CD4-positive, alpha-beta T cell treated with Interleukin-10 for 1 hour (primary cell): ENCODE results near the gene PFKP.

Experiments used
- DNase-seq: peaks from one replicate; pipeline ENCODE4 v3.0.0-alpha.2; 2020

PFKP gene

DNA sequence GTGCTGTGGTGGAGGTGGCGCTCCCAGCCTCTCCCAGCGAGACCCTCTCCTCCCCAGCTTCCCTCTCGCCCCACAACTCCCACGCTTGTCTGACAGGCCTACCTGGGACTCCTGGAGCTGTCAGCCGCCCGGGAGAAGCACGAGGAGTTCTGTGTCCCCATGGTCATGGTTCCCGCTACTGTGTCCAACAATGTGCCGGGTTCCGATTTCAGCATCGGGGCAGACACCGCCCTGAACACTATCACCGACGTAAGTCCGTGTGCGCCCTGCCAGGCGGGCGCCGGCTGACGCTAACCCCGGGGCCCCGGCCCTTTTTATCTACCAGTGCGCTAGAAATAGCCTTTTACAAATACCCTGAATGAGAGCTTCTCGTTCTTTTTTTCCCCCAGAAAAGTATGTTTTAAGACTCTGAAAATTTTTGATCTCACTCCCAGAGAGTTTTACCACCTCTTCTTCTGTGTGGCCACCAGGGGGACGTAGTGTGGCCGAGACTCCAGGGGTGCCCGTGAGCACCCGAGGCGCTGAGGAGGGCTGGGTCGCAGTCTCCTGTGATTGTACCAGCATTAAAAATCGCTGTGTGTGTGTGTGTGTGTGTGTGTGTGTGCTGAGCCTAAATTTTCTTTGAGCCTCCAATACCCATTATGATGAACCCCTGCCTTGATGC, 52.6 kb downstream of the PFKP start:
- DNase-seq: no peak

DNA sequence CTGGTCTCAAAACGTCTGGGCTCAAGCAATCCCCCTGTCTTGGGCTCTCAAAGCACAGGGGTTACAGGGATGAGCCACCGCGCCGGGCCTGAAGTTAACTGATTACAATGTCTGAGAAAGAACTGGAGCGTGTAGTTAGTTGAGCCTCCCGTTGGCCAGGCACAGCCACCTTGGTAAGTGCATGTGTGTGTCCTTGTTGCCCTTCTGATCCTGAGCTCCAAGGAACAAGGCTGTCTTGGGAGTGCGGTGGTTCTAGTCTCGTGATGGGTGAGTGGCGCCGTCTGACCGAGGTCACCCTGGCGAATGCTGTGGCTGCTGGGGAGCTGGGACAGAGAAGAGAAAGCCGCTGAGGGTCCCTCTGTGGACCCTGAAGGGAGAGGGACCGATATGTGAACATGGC, 54.7 kb downstream of the PFKP start:
- DNase-seq: no peak

GRCh38 chr10:3122486-3123205, 55.3 kb downstream of the PFKP start:
- no peak for DNase-seq

DNA sequence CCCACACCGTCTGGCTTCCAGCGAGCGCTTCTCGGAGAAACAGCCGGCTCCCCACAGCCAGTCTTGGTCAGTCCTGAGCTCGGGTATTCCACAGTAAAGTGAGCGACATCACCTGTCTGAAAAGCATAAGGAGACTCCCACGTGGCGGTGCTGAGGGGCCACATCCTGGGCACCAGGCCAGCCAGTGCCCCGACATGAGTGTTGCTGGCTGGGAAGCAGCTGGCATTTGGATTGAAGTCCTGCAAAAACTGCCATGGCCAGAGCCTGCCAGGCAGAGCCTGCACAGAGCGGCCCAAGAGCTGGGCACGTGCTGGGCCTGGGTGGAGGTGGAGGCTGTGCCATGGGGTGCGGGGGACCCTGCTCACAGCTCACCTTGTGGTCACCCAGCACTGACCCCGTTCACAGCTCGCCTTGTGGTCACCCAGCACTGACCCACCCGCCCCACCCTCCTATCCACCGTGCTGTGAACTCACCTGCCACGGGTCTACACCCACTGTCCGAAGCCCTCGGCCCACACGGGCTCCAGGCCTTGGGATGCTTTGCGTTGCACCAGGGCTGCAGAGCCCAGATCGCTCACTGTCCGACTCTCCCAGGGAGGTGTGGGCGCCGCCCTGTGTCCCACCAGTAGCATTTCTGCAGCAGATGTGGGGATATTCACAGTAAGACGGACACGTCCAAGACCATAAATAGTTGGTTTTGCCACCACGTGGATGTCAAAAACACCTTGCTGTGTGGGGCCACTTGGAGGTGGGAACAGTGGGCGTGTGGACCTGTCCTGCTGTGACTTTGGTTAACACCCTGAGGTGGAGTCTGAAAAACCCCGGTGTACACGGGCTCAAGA, 56.4 kb downstream of the PFKP start:
- DNase-seq: no peak

DNA sequence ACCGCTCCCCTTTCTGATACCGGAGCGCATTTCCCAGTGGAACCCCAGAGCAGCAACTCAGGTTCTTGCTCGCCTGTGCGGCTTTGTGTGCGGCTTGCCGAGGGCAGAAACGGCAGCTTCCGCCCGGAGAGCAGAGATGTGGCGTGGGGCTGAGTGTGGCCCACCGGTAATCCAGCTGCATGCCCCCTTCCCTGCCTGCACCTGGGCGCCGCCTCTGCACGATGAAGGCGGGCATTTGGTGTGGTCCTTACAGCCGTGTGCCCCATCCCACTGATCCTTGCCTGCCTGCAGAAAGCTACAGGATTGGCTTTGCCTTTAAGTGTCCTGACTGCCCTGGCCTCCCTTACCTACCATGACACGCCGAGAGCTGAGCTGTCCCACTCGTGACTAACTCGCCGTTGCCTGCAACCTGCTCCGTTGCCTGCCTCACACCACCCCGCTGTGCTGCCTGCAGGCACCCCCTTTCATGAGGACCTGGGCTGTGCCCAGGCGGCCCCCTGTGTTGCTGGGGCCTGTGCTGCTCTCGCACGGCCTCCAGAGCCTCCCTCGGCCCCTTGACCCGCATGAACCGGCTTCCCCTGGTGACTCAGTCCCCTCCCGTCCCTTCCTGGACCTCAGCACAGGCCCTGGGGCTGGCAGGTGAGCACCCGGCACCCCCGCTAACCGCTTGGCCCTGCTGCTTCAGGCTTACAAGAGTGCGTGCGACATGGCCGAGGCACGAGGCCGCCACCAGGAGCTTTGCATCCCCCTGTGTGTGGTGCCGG, 57.2 kb downstream of the PFKP start:
- DNase-seq: no peak

DNA sequence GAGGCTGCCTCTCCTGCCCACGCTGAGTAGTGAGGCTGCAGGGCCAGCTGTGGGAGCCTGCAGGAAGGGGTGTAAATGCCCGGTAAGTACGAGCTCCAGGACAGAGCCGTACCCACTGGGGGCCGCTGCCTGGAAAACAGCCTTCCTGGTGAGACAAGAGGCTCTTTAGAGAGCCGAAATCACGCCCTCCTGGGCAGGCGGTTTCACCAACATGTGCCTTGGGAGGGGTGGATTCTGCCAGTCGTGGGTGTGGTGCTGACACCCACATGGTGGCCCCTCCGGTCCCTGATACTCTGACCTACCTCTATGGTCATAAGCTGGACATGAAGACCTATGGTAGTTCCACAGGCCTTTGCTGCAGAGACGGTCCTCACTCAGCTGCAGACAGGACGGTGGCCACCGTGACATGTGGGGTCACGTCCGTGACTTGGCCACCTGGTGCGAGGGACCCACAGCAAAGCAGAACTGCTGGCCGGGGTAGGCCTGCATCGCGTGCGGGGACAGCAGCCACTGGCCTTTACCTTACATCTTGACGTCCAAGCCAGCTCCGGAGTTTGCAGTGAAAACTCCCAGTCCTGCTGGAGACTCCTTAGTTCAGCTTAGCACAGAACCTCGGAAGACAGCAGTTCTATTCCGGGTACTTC, 58.3 kb downstream of the PFKP start:
- DNase-seq: no peak

DNA sequence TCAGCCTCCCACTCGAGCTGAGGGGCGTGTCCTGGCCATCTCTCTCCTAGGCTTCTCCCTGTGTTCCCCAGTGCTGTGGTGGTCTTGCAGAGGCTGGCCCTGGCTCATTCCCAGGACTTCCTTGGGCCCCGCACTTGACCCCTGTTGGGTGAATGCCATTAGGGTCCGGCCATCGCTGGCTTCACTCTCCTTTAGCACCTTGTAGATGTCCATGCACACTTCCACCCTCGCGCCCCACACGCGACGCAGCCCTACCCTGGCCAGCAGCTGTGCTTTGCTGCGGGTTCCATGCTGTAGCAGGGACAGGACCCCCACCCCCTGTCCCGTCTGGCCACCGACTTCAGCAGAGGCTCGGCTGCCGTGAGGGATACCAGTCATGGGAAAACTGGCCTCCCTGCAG, 58.9 kb downstream of the PFKP start:
- no peak for DNase-seq

DNA sequence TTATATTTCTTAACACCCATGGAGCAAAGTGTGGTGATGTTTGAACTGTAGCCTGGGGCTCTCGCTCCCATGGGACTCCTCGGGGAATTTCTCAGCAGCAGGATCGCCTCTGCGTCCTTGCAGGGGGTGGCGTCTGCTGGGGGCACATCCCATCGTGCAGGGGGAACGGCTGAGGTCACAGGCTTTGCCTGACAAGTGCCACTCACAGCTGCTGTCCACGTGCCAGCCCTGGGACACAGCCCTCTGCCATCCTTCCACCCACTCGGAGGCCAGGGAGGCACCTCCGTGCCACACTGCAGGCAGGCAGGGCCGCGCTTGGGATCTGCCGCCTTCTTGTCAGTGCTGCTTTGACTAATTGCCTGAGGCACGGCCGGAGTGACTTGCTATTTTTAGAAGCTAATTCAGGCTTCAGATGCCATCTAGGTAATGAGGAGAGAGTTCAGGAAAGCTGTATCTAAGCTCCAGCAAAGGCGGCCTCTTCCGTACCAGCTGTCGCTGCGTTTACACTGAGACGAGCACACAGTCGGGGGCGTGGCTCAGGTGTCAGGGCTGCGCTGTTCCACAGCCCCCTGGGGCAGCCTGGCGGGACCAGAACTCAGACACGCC, 59.5 kb downstream of the PFKP start:
- DNase-seq: no peak

GRCh38 chr10:3127921-3128320, 60.6 kb downstream of the PFKP start:
- no peak for DNase-seq

DNA sequence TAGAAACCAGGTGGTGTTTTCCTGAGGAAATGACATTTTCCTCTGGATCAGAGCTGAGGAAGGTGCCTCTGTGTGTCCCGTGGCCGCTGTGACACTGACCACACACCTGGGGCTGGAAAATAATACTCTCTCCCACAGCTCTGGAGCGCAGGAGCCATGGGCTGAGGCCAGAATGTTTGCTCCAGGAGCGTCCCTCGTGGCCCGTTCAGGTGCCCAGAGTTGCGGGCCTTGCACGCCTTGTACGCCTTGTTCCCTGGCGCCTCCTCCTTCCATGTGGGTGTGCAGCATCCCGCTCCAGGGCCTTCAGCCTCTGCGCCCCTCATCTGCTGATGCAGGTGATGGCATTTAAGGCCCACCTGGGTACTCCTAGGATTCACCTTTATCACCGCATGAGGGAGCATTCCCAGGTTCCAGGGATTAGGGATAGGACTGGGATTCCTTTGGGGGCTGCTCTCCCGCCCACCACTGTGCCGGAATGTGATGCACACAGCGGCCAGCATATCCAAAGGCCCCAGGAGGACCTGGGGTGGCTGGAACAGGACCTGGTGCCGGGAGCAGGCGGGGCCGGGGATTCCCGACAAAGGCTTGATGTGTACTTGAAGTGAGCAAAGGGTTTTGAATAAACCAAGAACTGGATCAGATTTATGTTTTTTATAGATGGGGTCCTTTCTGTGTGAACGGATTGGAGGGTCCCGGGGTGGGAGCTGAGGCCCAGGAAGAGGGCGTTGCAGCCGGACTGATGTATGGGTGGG, 61.2 kb downstream of the PFKP start:
- DNase-seq: no peak

DNA sequence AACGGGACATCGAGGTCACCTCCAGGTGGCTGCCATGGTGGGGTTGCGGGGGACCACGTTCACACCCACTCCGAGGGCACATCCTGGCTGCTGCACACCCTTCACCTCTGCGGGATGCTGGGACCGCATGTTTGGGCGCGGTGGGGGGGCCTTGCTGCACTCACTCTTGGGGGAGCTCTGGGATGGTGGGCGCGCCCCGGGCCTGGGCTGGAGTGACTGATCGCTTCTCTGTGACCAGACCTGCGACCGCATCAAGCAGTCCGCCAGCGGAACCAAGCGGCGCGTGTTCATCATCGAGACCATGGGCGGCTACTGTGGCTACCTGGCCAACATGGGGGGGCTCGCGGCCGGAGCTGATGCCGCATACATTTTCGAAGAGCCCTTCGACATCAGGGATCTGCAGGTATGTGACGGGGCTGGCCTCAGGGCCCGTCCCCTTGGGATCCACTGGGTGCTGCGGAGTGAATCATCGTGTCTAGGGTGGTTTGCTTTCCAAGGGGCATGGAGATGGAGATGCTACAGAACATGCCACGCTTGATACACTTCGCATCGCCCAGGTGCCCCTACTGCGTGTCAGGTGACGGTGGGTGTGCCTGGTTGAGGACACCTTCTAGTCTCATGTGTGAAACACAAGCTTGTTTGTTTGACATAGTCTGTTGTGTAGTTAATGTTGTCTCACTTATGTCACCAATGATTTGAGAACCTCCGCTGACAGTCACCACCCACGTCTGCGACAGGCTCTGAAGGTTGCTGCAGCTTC, 62.4 kb downstream of the PFKP start:
- no peak for DNase-seq

DNA sequence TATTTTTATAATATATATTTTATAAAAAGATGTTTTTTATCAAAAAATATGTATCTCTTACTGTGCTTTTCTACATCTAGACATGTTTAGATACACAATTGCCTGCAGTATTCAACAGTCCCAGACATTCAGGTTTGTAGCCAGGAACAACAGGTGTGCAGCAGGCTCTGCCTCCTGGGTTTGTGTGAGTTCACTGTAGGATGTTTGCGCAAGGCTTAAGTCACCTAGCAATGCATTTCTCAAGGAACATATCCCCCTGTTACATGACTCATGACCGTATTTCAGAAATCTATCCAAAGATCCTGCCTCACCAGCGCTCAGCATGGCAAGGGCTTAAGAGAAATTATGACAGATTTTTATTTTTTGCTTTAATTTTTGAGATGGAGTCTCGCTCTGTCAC, 63.8 kb downstream of the PFKP start:
- DNase-seq: no peak

GRCh38 chr10:3132036-3133025, 65.0 kb downstream of the PFKP start:
- no peak for DNase-seq

DNA sequence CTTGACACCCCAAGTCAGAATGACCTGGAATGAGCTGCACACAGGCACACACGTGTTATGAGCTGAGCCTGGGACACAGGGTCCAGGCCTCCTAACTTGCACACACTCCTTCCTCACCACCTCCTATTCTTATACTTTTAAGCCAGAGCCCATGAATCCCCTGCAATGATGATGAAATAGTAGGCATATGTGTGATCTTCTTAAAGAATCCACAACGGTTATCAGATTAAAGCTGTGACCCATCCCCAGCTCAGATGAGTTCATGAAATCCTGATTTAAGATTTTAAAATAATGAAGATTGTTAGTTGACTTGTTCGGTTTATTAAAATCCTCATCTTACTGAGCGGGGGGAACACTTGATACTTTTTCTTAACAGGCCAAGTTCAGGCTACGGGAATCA, 66.6 kb downstream of the PFKP start:
- no peak for DNase-seq

DNA sequence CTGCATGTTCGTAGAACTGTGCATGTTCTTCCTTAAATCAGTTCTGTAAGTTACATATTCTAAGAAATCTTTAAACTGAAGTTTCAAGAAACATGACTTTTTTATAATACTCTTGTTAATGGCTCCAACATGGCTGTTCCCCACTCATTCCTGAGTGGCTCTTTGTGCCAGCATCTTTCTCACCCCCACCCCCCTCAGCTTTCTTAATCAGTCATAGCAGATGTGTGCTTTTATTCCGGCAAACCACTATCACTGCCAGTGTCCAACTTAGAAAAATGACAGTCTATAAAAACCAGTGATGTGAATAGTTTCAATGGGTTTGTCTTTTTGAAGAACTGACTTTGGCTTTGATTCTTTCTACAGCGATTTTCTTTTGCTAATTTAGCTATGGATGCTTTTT, 67.7 kb downstream of the PFKP start:
- no peak for DNase-seq

DNA sequence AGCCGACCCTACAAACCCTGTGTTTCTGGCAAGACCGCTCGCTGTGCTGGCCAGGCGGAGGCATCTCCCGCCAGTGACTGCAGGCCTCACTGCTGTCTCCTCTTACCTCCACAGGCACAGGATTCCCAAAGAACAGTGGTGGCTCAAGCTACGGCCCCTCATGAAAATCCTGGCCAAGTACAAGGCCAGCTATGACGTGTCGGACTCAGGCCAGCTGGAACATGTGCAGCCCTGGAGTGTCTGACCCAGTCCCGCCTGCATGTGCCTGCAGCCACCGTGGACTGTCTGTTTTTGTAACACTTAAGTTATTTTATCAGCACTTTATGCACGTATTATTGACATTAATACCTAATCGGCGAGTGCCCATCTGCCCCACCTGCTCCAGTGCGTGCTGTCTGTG, 69.0 kb downstream of the PFKP start:
- no peak for DNase-seq

GRCh38 chr10:3136763-3137611, 69.6 kb downstream of the PFKP start:
- DNase-seq: no peak

- DNase-seq: no peak
These were observed 70.8 kb downstream of the PFKP start for GRCh38 chr10:3137958-3138726.
